Measurements from ENCODE around the gene BRINP3. TPM values are rescaled to one million over a fixed set of nuclear protein-coding genes. Genes with fewer than 3 reads are reported as not detected.

Gene BRINP3
- total RNA-seq, 1 experiment from 2014 or later: not detected

- Histone ChIP-seq H3K79me1 (ENCODE audit: insufficient read depth, low read depth, low read length, poor library complexity, severe bottlenecking) (no peaks in the 10 kb centered on the region), H4K8ac (replicated peaks; ENCODE audit: insufficient read length, low read depth, low read length) (no peak overlapping the region), H2BK20ac (ENCODE audit: low read depth, low read length, poor library complexity, severe bottlenecking) (no peak overlapping the region), H2BK120ac (ENCODE audit: low read depth, low read length, poor library complexity, severe bottlenecking) (no peak overlapping the region), H3K4ac (ENCODE audit: low read depth, low read length) (no peak overlapping the region), H3K56ac (ENCODE audit: insufficient read length, low read depth, low read length) (no peak overlapping the region), H2BK12ac (ENCODE audit: insufficient read length, low read depth, low read length) (no peak overlapping the region), H2AK5ac (ENCODE audit: insufficient read length, low read length) (no peak overlapping the region), H4K91ac (ENCODE audit: insufficient read length, low read depth, low read length) (no peak overlapping the region), H3T11ph (ENCODE audit: low read length) (no peak overlapping the region), H3K23ac (ENCODE audit: insufficient read length, low read depth, low read length) (no peak overlapping the region), H2BK5ac (ENCODE audit: insufficient read length, low read length) (no peak overlapping the region), H3K18ac (ENCODE audit: insufficient read length, low read depth, low read length) (no peak overlapping the region), H2BK15ac (ENCODE audit: low read depth, low read length) (no peak overlapping the region), H4K5ac (ENCODE audit: insufficient read length, low read depth, low read length) (no peak overlapping the region), H3K79me2 (ENCODE audit: insufficient read depth, low read length) (no peaks in the 10 kb centered on the region), H3K27ac (ENCODE audit: insufficient read length, low read depth, low read length) (no peak overlapping the region), H3K9me3 (ENCODE audit: control insufficient read depth, low read depth, low read length) (no peaks in the 10 kb centered on the region), H3K23me2 (ENCODE audit: insufficient read length, low read depth, low read length, poor library complexity, severe bottlenecking) (no peaks in the 10 kb centered on the region), H3K4me2 (ENCODE audit: insufficient read depth, insufficient read length, low read length) (no peak overlapping the region), H3K4me1 (ENCODE audit: insufficient read depth, low read length) (no peaks in the 10 kb centered on the region), H2AFZ (ENCODE audit: low read length) (no peak overlapping the region), H4K20me1 (ENCODE audit: control insufficient read depth, insufficient read depth, insufficient read length) (no peaks in the 10 kb centered on the region), H3K9ac (ENCODE audit: extremely low read depth, insufficient read length, low read length) (no peak overlapping the region), H3K14ac (ENCODE audit: insufficient read depth, low read length) (no peak overlapping the region), H3K27me3 (ENCODE audit: insufficient read depth, low read length) (no peaks in the 10 kb centered on the region)
- Mint-ChIP-seq H3K27ac (no peak overlapping the region), H3K4me1 (no peaks in the 10 kb centered on the region), H3K4me3 (no peak overlapping the region), H3K27me3 (ENCODE audit: low read depth) (no peaks in the 10 kb centered on the region; the same call in none of the 2 replicates), H3K9me3 (no peaks in the 10 kb centered on the region), H3K36me3 (ENCODE audit: insufficient read depth in 1 of 3, low read depth in 3 of 3) (no peaks in the 10 kb centered on the region)
- TF ChIP-seq CTCF (conservative IDR thresholded peaks at IDR 0.05): no peak
- no CpG with 5 or more reads among the region's 2 CpGs for WGBS (ENCODE audit: extremely low coverage, insufficient read length, low lambda C conversion rate)
- DNase-seq: no peak
Observed at GRCh38 chr1:190377991-190378390, 99.7 kb downstream of the BRINP3 start.
